ENCODE measurements around the gene ATCAY. TPM values are rescaled to one million over a fixed set of nuclear protein-coding genes. Genes with fewer than 3 reads are reported as not detected.

Gene ATCAY
- under 1 TPM; 0.06 to 0.28 TPM for total RNA-seq
- long read RNA-seq, result 0 reads

DNA sequence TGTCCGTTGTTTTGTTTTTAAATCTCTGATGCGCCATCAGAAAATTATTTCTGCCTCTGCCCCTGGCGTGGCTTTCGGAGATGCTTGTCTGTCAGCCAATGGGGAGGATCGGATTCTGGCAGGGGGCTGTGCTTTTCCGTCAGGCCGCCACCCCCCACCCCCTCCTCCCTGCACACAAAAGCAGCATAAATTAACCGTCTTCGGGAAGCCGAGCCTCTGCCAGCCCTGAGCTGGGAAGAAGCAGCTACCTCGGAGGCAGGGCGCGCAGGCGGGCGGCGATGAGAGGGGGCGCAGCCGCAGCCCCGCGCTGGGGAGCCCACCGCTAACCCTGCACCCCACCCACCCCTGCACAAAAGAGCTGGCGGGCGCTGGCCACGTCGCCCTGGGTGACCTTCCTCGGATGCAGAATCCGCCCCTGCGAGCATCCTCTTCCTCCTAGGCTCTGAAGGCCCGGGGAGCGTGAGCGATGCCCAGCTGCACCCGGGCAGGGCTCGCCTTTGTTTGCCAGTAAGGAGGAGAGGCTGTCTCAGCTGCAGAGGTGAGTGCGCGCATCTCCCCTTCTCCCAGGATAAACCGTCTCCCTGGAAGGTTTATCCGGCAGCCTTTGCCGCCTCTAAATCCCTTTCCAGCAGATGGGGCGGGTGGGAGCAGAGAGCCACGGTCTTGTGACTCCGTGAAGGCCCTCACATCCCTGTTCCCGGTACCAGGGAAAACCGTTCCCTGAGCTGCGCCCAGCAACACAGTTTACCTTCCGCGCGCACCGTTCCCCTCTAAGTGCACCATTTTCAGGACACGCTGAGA, at the start of gene ATCAY:
Gene ATCAY, plus strand, starts transcription at position 215 of the 801 bp plus-strand sequence. CDS start 5,083 bp downstream, outside the sequence.
- DNase-seq (no peak), ATAC-seq (no peak)
- intact Hi-C loops (cut with DNase I, micrococcal nuclease), result no loop called here

DNA sequence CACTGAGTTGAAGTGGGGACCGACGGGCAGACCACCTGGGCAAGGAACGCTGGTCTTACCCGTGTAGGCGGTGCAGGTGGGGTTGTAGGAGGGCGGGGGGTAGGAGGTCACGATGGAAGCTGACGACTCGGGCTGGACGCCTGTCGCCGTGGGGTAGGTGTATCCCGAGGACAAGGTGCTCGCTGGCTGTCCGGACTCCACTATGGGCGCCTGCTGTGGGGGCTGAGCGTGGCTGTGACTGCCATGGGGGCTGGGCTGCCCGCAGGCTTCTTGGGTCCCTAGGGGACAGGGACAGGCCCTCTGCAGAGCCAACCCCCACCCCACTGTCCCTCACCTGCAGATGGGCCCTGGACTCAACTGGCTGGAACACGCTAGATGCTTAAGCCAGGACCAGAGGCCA, 48.9 kb upstream of the ATCAY start:
- DNase-seq, result no peak
- ATAC-seq, result no peak
- intact Hi-C loops (cut with DNase I, micrococcal nuclease), result no loop called here

- intact Hi-C loops (cut with DNase I, micrococcal nuclease), result no loop called here
These were observed 48.5 kb upstream of the ATCAY start for GRCh38 chr19:3832001-3832400.

GRCh38 chr19:3833578-3834348, 46.7 kb upstream of the ATCAY start:
- no peak for ATAC-seq
- intact Hi-C loops (cut with DNase I, micrococcal nuclease), result no loop called here
- DNase-seq, result no peak

More at GRCh38 chr19:3832001-3832400, 48.5 kb upstream of the ATCAY start:
- ATAC-seq, result no peak
- no peak for DNase-seq

DNA sequence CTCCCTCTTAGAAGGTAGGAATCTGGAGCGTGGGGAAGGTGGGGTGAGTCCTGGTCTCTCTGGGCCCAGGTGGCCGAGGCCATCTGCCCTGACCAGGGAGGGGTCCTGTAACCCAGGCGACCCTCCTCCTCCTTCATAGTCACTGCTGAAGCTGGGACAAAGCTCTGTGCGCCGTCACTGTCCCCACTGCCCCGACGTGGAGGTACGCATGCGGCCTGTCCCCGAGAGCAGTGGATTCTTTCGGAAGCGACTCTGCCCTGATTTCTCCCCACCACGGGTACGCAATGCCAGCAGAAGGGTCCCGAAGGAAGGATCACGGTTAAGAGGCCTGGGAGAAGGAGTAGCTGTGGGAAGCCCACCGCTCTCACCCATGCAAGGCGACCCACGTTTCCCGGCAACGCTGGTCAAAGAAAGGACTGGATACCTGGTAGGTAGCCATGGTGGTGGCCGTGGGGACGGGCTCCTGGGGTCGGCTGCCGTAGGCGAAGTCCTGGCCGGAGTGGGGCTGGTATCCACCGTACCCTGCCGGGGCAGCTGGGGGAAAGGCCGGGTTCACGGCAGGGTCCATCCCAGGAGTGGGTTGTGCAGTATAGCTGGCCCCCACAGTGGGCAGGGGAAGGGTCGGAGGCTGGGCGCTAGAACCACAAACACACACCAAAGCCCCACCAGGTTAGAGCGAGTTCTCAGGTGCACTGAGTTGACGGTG, 46.0 kb upstream of the ATCAY start:
- intact Hi-C loops (cut with DNase I, micrococcal nuclease), result no loop called here
- ATAC-seq, result no peak
- no peak for DNase-seq

DNA sequence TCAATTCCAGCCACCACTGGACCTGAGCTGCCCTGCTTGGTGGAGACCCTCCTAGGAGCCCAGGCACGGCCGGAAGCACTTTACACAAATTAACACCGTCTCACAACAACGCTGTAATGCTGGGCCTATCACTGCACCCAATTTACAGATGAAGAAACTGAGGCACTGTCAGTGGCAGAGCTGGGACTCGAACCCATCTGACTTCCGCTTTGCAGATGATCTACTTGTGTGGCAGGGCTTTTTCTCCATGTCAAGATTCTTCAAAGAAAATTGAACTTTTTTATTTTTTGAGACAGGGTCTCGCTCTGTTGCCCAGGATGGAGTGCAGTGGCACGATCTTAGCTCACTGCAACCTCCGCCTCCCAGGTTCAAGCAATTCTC, 45.4 kb upstream of the ATCAY start:
- no peak for ATAC-seq
- intact Hi-C loops (cut with DNase I, micrococcal nuclease), result no loop called here
- DNase-seq, result no peak

DNA sequence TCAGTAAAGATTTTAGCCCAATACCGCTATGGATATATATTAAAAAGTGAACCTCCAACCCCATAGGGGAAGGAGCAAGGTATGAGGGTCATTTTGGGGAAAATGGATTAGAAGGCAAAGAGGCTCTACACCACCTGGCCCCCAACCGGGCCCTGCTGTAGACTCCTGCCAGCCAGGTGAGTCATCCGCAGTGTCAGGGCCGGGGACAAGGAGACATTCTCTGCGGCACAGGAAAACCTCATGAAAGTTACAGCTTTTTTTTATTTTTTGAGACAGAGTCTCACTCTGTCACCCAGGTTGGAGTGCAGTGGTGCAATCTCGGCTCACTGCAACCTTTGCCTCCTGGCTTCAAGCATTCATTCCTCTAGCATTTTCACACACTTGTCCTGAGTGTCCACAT, 43.6 kb upstream of the ATCAY start:
- intact Hi-C loops (cut with DNase I, micrococcal nuclease), result no loop called here
- ATAC-seq (no peak), DNase-seq (no peak)

DNA sequence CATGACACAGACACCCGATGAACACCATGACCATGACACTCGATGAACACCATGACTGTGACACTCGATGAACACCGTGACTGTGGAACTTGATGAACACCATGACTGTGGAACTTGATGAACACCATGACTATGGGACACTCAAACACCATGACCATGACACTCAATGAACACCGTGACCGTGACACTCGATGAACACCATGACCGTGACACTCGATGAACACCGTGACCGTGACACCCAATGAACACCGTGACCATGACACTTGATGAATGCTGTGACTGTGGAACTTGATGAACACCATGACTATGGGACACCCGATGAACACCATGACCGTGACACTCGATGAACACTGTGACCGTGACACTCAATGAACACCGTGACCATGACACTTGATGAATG, 43.2 kb upstream of the ATCAY start:
- no peak for DNase-seq
- intact Hi-C loops (cut with DNase I, micrococcal nuclease), result no loop called here
- no peak for ATAC-seq

- no peak for DNase-seq
- intact Hi-C loops (cut with DNase I, micrococcal nuclease), result no loop called here
- no peak for ATAC-seq
These were observed 42.6 kb upstream of the ATCAY start for GRCh38 chr19:3837922-3838321.

DNA sequence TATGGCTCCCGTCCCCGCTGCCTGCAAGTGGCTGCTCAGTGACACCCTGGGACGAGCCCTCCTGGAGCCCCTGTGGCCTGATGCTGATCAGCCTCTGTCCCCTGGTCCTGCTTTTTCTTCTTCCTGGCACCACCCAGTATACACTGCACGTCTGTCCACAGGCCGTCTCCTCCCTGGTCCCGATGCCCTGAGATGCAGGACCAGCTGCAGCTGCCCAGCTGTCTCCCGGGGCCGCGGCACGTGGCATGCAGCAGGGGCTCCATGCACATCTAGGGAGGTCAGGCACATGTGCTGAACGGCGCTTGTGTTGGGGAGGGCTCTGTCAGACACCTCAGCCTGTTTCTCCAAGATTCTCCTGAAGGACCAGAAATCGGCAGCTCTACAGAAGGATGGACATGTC, 41.8 kb upstream of the ATCAY start:
- ATAC-seq (no peak), DNase-seq (no peak)
- intact Hi-C loops (cut with DNase I, micrococcal nuclease), result no loop called here

DNA sequence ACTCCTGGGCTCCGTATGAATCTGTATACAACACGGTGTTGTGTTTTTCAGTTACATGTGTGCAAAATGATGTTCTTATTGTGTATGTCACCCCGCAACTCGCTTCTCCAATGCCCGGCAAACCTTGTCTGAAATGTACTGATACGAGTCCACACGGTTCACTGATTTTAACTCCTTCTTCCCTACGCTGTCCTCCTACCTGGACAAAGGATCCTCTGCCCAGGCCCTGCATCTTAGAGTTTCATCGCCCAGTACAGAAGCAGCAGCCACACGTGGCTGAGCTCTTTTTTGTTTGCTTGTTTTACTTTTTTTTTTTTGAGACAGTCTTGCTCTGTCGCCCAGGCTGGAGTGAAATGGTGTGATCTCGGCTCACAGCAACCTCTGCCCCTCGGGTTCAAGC, 40.5 kb upstream of the ATCAY start:
- ATAC-seq, result no peak
- DNase-seq, result no peak
- intact Hi-C loops (cut with DNase I, micrococcal nuclease), result no loop called here

- ATAC-seq (no peak), DNase-seq (no peak)
- intact Hi-C loops (cut with DNase I, micrococcal nuclease), result no loop called here
These were observed 39.7 kb upstream of the ATCAY start for GRCh38 chr19:3840804-3841203.

DNA sequence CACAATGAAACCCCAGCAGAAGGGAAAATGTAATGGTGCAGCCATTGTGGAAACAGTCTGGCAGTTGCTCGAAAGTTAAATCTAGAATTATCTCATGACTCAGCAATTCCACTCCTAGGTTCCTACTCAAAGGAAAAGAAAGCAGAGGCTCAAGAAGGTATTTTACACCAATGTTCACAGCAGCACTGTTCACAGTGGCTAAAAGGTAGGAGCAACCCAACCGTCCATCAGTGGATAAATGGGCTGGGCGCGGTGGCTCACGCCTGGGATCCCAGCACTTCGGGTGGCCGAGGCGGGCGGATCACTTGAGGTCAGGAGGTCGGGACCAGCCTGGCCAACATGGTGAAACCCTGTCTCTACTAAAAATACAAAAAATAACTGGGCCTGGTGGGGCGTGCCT, 37.5 kb upstream of the ATCAY start:
- DNase-seq, result no peak
- ATAC-seq, result no peak
- intact Hi-C loops (cut with DNase I, micrococcal nuclease), result no loop called here

- no peak for ATAC-seq
- DNase-seq, result no peak
- intact Hi-C loops (cut with DNase I, micrococcal nuclease), result no loop called here
These were observed 35.9 kb upstream of the ATCAY start for GRCh38 chr19:3844596-3844995.

- DNase-seq (peak in 1 of 2 donors; percentile 56), ATAC-seq (peak; percentile 60)
- intact Hi-C loops (cut with DNase I, micrococcal nuclease), result no loop called here
These were observed 31.4 kb upstream of the ATCAY start for GRCh38 chr19:3849092-3849491.

DNA sequence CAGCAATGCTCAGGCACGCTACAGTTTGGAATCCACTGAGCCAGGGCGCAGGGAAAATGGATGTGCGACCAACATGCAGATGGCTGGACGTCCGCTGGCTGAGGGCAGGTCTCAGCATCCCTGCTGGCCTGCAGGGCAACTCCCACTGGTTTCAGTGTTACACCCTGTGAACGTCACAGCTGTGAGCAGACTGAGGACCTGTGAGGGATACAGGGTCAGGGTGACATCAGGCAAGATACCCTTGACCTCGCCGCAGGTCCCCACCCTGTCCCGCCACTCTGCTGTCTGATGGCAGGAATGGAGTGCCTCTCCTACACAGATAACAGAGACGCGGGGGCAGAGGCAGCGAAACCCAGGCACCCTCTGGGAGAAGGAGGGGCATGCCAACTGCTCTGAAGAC, 30.7 kb upstream of the ATCAY start:
- ATAC-seq (no peak), DNase-seq (no peak)
- intact Hi-C loops (cut with DNase I, micrococcal nuclease), result no loop called here

GRCh38 chr19:3850320-3850972, 30.0 kb upstream of the ATCAY start:
- intact Hi-C loops (cut with DNase I, micrococcal nuclease), result no loop called here
- no peak for DNase-seq
- no peak for ATAC-seq

DNA sequence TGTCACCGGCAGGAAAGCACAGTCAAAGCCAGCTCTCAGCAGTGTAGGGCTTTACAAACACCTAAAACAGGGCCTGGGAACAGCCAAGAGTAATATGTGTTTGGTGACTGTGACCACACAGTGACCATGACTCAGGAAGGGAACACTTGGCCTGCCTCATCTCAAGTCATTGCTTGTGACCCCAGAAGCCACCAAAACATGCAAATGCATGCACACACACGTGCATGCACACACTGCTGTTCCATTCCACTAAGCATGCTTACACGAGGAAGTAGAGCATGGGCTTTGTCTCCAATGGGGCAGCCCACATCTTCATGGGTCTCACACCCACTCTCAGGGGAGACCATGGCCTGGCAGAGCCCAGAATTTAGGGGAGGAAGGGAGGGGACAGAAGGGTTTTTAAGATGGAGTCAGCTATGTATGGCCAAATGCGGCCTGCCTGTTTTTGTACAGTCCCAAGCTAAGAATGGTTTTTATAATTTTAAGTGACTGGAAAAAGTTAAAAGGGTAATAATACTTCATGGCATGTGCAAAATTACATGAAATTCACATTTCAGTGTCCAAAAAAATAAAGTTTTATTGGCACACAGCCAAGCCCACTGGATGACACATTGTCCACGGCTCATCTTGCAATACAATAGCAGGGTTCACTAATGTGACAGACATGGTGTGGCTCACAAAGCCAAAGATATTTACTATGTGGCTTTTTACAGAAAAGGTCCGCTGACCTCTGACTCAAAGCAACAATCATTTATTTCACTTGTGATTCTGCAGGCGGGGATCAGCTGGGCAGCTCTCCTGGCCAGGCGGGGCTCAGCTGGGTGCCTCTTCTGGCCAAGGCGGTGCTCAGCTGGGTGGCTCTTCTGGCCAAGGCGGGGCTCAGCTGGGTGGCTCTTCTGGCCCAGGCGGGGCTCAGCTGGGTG, 29.0 kb upstream of the ATCAY start:
- intact Hi-C loops (cut with DNase I, micrococcal nuclease), result no loop called here
- ATAC-seq (no peak), DNase-seq (no peak)
